ENCODE results near the gene ATF7.
"Not testable (repeated sequence)": the region's sequence is repeated elsewhere in the genome, so short reads cannot be mapped to it uniquely, and the experiment has no call there.

ATF7 gene

GRCh38 chr12:53594897-53595615, 31.1 kb downstream of the ATF7 start:
- no peak for DNase-seq

- DNase-seq = no peak
Observed at GRCh38 chr12:53593707-53594106, 32.5 kb downstream of the ATF7 start.

DNA sequence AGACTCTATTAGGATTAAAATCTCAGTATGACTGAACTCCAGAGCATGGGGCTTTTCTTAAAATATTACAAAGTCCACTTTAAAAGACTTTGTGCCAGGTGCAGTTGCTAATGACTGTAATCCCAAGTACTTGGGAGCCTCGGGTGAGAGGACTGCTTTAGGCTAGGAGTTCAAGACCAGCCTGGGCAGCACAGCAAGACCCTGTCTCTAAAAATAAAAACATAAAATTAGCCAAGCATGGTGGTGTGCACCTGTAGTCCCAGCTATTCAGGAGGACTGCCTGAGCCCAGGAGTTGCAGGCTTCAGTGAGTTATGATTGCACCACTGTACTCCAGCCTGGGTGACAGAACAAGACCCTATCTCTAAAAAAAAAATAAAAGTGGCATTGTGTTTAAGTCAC, 33.2 kb downstream of the ATF7 start:
- no peak for DNase-seq

GRCh38 chr12:53592426-53592825, 33.8 kb downstream of the ATF7 start:
- DNase-seq = no peak

- peak; percentile 37 for DNase-seq
Observed at GRCh38 chr12:53591301-53592206, 34.6 kb downstream of the ATF7 start.

GRCh38 chr12:53590652-53591051, 35.5 kb downstream of the ATF7 start:
- no peak for DNase-seq

DNA sequence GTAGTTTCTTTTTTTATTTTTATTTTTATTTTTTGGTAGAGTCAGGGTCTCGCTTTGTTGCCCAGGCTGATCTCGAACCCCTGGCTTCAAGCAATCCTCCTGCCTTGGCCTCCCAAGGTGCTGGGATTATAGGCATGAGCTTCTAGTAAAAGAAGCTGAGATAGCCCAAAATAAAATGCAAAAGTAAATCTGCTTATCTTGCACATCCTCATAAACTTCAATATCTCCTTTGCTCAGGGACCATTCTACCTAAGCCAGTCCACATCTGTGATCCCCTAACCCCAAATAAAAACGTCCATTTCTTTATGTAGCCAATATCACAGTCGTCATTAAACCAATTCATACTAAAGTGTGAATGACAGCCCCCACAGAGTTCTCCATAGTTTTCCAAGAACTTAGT, 36.3 kb downstream of the ATF7 start:
- no peak for DNase-seq

- no peak for DNase-seq
Observed at GRCh38 chr12:53589423-53589822, 36.8 kb downstream of the ATF7 start.

DNA sequence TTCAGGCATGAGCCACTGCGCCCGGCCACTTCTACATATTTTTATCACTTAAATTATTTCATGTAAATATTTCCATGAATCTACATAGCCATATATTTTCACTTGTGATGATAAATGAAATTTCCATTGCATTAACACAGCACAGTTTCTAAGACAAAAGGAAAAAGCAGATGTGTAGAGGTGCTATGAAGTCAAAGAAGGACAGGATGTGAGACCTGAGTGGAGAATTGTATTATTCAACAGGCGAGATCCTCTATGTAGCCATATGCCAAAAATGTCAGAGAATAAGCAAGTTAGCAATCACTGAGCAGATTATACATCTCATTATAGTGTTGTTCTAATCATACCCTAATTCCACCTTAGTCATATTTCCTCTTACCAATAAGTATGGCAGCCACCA, 38.1 kb downstream of the ATF7 start:
- DNase-seq = no peak

GRCh38 chr12:53586745-53587144, 39.4 kb downstream of the ATF7 start:
- no peak for DNase-seq

GRCh38 chr12:53585448-53586125, 40.6 kb downstream of the ATF7 start:
- DNase-seq = peak; percentile 13

DNA sequence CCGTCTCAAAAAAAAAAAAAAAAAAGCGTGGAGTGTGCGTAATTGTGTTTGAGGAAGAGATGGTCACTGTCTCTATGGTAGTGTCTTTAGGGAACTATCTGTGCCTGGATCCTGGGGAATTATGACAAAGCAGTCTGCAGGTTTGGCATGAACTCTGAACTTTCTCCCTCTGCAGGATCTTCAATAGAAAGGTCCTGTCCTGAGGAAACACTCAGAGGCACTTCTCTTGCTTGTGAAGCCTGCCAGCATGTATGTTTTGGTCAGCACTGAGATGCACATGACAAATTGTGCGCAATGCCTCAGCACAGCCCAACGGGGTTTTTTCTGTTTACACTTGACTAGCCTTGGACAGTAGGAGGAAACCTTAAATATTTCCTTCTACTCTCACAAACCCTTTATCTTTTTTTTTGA, 46.6 kb downstream of the ATF7 start:
- DNase-seq = no peak

DNA sequence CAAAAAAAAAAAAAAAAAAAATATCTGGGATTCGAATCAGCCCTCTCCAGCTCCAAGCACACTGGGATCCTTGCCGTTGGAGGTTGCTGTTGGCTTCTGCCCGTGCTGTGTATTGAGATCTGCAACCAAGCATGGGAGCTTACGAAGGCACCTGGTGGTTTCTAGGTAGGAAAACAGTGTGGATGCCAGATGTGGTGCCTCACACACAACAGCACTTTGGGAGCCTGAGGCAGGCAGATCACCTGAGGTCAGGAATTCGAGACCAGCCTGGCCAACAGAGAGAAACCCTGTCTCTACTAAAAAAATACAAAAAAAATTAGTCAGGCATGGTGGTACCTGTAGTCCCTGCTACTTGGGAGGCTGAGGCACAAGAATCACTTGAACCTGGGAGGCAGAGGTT, 47.4 kb downstream of the ATF7 start:
- DNase-seq = no peak

GRCh38 chr12:53577941-53578352, 48.2 kb downstream of the ATF7 start:
- DNase-seq = no peak

- DNase-seq = no peak
Observed at GRCh38 chr12:53575502-53576249, 50.5 kb downstream of the ATF7 start.

GRCh38 chr12:53572134-53572758, 53.9 kb downstream of the ATF7 start:
- DNase-seq = no peak

DNA sequence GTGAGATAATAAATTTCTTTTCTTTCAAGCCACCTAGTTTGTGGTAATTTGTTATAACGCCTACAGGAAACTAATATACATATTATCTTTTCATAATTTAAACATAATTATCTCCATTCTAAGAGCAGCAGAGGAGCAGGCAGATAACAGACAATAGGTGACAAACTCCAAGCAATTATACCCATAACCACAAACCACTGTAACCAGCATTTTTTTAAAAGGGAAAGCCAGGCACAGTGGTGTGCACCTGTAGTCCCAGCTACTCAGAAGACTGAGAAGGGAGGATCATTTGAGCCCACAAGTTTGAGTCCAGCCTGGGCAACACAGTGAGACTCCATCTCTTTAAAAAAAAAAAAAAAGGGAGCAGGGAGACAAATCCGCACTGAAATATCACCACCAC, 54.9 kb downstream of the ATF7 start:
- no peak for DNase-seq

DNA sequence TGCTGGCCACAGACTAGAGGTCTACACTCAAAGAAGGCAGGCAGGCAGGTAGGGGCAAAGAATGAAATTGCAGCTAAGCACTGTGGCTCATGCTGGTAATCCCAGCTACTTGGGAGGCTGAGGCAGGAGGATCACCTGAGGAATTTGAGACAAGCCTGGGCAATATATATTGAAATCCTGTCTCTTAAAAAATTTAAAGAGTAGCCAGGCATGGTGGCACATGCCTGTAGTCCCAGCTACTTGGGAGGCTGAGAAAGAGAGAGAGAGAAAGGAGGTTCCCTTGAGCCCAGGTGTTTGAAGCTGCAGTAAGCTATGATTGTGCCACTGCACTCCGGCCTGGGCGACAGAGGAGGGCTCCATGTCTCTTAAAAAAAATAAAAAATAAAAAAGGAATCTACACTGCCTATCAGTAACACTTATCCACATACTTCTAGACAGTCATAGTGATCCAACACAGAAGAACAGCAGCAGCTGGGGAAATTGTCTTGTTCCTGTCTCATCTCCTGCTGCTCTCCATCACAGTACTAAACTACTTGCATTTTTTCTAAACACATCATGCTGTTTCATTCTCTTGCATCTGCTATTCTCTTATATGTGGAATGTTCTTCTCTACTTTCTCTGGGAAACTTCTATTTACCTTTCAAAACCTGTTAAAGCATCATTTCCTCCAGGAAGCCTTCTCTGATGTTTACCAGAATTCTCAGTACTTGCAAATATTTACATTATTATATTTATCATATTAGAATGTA, 57.2 kb downstream of the ATF7 start:
- DNase-seq = no peak

DNA sequence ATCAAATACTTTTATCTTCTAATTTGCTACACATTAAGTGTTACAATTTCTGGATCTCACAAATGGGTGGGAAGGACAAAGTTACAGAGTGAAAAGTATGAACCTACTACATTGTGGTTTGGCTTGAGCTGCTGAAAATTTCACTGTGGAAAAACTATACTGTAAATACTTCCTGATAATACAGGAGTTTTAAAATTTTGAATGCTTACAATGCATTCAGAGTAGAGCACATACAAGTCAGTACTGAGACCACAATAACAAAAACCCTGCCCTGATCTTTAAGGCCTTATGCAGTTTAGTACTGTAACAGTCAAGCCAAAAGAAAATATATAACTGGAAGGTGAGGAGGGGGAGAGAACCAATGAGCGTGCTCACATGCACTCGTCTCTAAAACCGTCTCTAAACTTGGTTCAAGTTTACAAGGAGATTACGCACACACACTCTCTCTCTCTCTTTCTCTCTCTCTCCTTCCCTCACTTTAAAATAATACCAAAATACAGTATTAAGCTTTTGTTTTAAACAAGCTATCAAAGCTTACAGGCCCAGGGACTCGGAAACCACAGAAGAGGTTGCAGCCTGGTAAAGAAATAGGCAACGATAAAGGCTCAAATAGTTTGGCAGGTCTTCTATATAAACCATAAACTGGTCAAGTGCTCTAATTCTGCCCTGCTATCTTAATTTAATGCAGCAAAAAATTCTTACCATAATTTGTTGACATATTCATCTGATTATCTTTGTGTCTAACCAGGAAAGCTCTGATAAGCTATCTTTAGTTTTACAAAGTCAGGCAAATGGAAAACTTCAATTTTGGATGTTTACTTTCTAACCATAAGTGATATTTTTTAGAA, 58.0 kb downstream of the ATF7 start:
- no peak for DNase-seq

DNA sequence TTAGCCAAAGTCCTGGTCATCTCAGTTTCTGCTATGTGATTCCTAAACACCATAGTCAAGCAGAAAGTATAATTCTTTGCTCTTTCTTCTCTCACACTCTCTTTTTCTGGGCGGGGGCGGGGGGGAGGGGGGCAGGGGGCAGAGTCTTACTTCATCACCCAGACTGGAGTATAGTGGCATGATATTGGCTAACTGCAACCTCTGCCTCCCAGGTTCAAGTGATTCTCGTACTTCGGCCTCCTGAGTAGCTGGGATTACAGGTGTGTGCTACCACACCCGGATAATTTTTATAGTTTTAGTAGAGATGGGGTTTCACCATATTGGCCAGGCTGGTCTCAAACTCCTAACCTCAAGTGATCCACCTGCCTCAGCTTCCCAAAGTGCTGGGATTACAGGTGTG, 60.8 kb downstream of the ATF7 start:
- DNase-seq = not testable (repeated sequence)

- DNase-seq = no peak
Observed at GRCh38 chr12:53564941-53565340, 61.2 kb downstream of the ATF7 start.
